WTC11 (cell line): ENCODE results near the gene SRPK3. TPM values are rescaled to one million over a fixed set of nuclear protein-coding genes. Genes with fewer than 3 reads are reported as not detected.

Source experiments
- ATAC-seq: fragments of 200-7000 bp; cut with Tn5 transposase; 2 replicates; pipeline ENCODE4 v1.10.0; 2021; ENCODE audit warnings: mild to moderate bottlenecking, moderate library complexity
- CTCF ChIA-PET: fragments of 300-600 bp; sonication (Branson Sonifier 250); formaldehyde crosslinking; loops from one replicate; lab custom pipeline; 2021; ENCODE audit warnings: antibody characterized with exemption; lab: Charles Lee
- POLR2A ChIA-PET: fragments of 350-600 bp; sonication (Branson Sonifier 250); formaldehyde crosslinking; loops from one replicate; lab custom pipeline; 2021; ENCODE audit warnings: antibody characterized with exemption; lab: Charles Lee
- DNase-seq: peaks from one replicate; pipeline ENCODE4 v3.0.0; 2021; ENCODE audit warnings: low spot score
- H3K27ac Mint-ChIP-seq: 2 replicates; pipeline ENCODE4 v1.8.0; 2021; ENCODE audit warnings: mixed read lengths
- H3K27me3 Mint-ChIP-seq: 2 replicates; pipeline ENCODE4 v1.8.0; 2021; ENCODE audit warnings: low read depth, mild to moderate bottlenecking, moderate library complexity, mixed read lengths
- H3K36me3 Mint-ChIP-seq: 2 replicates; pipeline ENCODE4 v1.8.0; 2021; ENCODE audit warnings: mixed read lengths
- H3K4me1 Mint-ChIP-seq: 2 replicates; pipeline ENCODE4 v1.8.0; 2022; ENCODE audit warnings: mixed read lengths
- H3K4me3 Mint-ChIP-seq: 2 replicates; pipeline ENCODE4 v1.8.0; 2021; ENCODE audit warnings: mild to moderate bottlenecking, moderate library complexity, mixed read lengths
- H3K9me3 Mint-ChIP-seq: 2 replicates; pipeline ENCODE4 v1.8.0; 2021; ENCODE audit warnings: mixed read lengths
- EMX1 ChIP-seq: fragments of 250-450 bp; sonication (Bioruptor Pico); IDR thresholded peaks from 2 replicates; pipeline ENCODE4 v1.8.0; 2021; ENCODE audit warnings: mild to moderate bottlenecking
- GTF2I ChIP-seq: fragments of 250-450 bp; sonication (Bioruptor Pico); conservative IDR thresholded peaks from 2 replicates; pipeline ENCODE4 v1.4.0; 2021; ENCODE audit warnings: mild to moderate bottlenecking
- IRF2 ChIP-seq: sonication (generic); formaldehyde crosslinking; IDR thresholded peaks from 2 replicates; pipeline ENCODE4 v1.8.0; 2022; ENCODE audit warnings: low read depth, missing genetic modification reagents, borderline replicate concordance
- MXD4 ChIP-seq: fragments of 250-450 bp; sonication (Bioruptor Pico); IDR thresholded peaks from 2 replicates; pipeline ENCODE4 v1.8.0; 2021; ENCODE audit warnings: mild to moderate bottlenecking, moderate library complexity, borderline replicate concordance
- NFATC4 ChIP-seq: fragments of 250-450 bp; sonication (Bioruptor Pico); IDR thresholded peaks from 2 replicates; pipeline ENCODE4 v1.9.0; 2021; ENCODE audit warnings: mild to moderate bottlenecking
- NR1H2 ChIP-seq: sonication (generic); formaldehyde crosslinking; IDR thresholded peaks from 2 replicates; pipeline ENCODE4 v1.9.0; 2021; ENCODE audit warnings: mild to moderate bottlenecking, moderate library complexity, missing genetic modification reagents
- OVOL2 ChIP-seq: fragments of 250-450 bp; sonication (Bioruptor Pico); IDR thresholded peaks from 2 replicates; pipeline ENCODE4 v1.9.0; 2021; ENCODE audit warnings: mild to moderate bottlenecking, borderline replicate concordance
- ZNF317 ChIP-seq: sonication (generic); formaldehyde crosslinking; IDR thresholded peaks from 2 replicates; pipeline ENCODE4 v1.8.1; 2023; ENCODE audit warnings: low read depth, mild to moderate bottlenecking, moderate library complexity, missing genetic modification reagents, borderline replicate concordance
- total RNA-seq: library from RNA; stranded (reverse); gene quantifications from 3 replicates; pipeline ENCODE4 v1.2.3, GENCODE V29; 2021
- TF ChIP-seq, protein P1 (sequence below): fragments of 250-450 bp; sonication (Bioruptor Pico); IDR thresholded peaks from 2 replicates; pipeline ENCODE4 v2.1.2; 2022; ENCODE audit warnings: mild to moderate bottlenecking, moderate library complexity
- TF ChIP-seq, protein P2 (sequence below): sonication (generic); formaldehyde crosslinking; IDR thresholded peaks from 2 replicates; pipeline ENCODE4 v1.8.1; 2022; ENCODE audit warnings: mild to moderate bottlenecking, moderate library complexity, missing genetic modification reagents
- TF ChIP-seq, protein P3 (sequence below): fragments of 250-450 bp; sonication (Bioruptor Pico); IDR thresholded peaks from 2 replicates; pipeline ENCODE4 v1.9.0; 2021; ENCODE audit warnings: moderate library complexity, mild to moderate bottlenecking, inconsistent platforms, borderline replicate concordance
- TF ChIP-seq, protein P4 (sequence below): sonication (generic); formaldehyde crosslinking; IDR thresholded peaks from 2 replicates; pipeline ENCODE4 v1.8.0; 2022; ENCODE audit warnings: missing genetic modification reagents
- TF ChIP-seq, protein P5 (sequence below): sonication (generic); formaldehyde crosslinking; IDR thresholded peaks from 2 replicates; pipeline ENCODE4 v1.8.0; 2023; ENCODE audit warnings: missing genetic modification reagents, mild to moderate bottlenecking, borderline replicate concordance
- TF ChIP-seq, protein P6 (sequence below): sonication (generic); formaldehyde crosslinking; IDR thresholded peaks from 2 replicates; pipeline ENCODE4 v1.8.0; 2022; ENCODE audit warnings: mild to moderate bottlenecking, missing genetic modification reagents

Gene SRPK3
- total RNA-seq, 1 experiment from 2014 or later: not detected

DNA sequence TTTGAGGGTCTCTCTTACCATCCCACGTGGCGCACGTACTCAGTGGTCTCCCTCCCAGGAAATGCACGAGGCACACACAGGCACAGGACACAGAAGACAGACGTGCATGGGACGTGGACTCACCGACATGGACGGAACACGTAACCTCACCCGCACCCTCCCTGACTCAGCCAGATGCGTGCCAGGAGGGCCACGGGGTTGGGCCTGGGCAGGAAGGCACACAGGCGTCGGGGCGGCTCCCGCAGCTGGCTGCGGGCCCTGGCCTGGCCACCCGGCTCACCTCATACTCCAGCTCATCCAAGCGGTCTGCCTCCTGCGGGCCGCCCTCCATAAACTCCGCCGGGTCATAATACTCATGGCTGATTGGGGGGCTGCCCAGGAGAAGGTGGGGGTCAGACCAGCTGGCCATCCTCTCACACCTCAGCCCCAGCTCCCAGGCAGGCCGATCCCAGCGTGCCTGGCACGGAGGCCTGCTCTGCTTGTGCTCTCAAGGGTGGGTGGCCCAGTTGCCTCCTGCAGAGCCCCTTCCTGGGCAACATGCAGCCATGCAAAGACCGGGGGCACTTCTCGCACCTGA is 26.2 kb downstream of the SRPK3 start (continued):
- TF ChIP-seq, protein P1, sequence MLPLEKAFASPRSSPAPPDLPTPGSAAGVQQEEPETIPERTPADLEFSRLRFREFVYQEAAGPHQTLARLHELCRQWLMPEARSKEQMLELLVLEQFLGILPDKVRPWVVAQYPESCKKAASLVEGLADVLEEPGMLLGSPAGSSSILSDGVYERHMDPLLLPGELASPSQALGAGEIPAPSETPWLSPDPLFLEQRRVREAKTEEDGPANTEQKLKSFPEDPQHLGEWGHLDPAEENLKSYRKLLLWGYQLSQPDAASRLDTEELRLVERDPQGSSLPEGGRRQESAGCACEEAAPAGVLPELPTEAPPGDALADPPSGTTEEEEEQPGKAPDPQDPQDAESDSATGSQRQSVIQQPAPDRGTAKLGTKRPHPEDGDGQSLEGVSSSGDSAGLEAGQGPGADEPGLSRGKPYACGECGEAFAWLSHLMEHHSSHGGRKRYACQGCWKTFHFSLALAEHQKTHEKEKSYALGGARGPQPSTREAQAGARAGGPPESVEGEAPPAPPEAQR: no peak
- no peak for TF ChIP-seq IRF2 (CRISPR knock-in tag)
- TF ChIP-seq, protein P2, sequence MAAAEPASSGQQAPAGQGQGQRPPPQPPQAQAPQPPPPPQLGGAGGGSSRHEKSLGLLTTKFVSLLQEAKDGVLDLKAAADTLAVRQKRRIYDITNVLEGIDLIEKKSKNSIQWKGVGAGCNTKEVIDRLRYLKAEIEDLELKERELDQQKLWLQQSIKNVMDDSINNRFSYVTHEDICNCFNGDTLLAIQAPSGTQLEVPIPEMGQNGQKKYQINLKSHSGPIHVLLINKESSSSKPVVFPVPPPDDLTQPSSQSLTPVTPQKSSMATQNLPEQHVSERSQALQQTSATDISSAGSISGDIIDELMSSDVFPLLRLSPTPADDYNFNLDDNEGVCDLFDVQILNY (CRISPR knock-in tag): no peak
- TF ChIP-seq NR1H2: no peak
- TF ChIP-seq, protein P3, sequence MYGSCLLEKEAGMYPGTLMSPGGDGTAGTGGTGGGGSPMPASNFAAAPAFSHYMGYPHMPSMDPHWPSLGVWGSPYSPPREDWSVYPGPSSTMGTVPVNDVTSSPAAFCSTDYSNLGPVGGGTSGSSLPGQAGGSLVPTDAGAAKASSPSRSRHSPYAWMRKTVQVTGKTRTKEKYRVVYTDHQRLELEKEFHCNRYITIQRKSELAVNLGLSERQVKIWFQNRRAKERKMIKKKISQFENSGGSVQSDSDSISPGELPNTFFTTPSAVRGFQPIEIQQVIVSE: no peak
- TF ChIP-seq, protein P4, sequence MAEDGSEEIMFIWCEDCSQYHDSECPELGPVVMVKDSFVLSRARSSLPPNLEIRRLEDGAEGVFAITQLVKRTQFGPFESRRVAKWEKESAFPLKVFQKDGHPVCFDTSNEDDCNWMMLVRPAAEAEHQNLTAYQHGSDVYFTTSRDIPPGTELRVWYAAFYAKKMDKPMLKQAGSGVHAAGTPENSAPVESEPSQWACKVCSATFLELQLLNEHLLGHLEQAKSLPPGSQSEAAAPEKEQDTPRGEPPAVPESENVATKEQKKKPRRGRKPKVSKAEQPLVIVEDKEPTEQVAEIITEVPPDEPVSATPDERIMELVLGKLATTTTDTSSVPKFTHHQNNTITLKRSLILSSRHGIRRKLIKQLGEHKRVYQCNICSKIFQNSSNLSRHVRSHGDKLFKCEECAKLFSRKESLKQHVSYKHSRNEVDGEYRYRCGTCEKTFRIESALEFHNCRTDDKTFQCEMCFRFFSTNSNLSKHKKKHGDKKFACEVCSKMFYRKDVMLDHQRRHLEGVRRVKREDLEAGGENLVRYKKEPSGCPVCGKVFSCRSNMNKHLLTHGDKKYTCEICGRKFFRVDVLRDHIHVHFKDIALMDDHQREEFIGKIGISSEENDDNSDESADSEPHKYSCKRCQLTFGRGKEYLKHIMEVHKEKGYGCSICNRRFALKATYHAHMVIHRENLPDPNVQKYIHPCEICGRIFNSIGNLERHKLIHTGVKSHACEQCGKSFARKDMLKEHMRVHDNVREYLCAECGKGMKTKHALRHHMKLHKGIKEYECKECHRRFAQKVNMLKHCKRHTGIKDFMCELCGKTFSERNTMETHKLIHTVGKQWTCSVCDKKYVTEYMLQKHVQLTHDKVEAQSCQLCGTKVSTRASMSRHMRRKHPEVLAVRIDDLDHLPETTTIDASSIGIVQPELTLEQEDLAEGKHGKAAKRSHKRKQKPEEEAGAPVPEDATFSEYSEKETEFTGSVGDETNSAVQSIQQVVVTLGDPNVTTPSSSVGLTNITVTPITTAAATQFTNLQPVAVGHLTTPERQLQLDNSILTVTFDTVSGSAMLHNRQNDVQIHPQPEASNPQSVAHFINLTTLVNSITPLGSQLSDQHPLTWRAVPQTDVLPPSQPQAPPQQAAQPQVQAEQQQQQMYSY (CRISPR knock-in tag): no peak
- TF ChIP-seq, all 79 proteins: peak for 0

DNA sequence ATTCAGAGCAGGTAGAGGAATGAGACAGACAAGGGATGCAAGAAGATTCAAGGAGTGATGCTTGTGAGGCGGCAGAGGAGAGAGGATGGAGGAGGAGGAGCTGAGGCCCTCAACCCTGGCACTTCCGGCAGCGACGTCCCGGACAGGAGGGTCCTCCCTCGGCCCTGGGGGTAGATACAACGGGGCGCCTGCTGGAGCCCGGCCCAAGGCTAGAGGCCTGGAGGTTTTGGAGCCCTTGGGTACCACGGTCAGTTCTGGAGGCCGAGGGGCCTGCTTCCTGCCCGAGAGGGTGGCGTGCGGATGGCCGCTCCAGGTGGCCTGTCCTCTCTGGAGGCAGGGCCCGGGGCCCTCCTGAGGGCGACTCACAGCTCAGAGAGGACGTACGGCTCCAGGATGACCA is 27.1 kb downstream of the SRPK3 start:
- DNase-seq (no peak), ATAC-seq (no peak)
- Mint-ChIP-seq H3K36me3 (peaks cover 3% of the 10 kb centered on the region), H3K9me3 (no peaks in the 10 kb centered on the region), H3K4me3 (no peak overlapping the region), H3K4me1 (peaks cover 27% of the 10 kb centered on the region), H3K27ac (peak overlapping the region; percentile 85), H3K27me3 (no peaks in the 10 kb centered on the region)
- POLR2A ChIA-PET: no interaction called here
- CTCF ChIA-PET: no interaction called here
- no peak for TF ChIP-seq EMX1
- TF ChIP-seq GTF2I (CRISPR knock-in tag): no peak
- TF ChIP-seq, protein P5, sequence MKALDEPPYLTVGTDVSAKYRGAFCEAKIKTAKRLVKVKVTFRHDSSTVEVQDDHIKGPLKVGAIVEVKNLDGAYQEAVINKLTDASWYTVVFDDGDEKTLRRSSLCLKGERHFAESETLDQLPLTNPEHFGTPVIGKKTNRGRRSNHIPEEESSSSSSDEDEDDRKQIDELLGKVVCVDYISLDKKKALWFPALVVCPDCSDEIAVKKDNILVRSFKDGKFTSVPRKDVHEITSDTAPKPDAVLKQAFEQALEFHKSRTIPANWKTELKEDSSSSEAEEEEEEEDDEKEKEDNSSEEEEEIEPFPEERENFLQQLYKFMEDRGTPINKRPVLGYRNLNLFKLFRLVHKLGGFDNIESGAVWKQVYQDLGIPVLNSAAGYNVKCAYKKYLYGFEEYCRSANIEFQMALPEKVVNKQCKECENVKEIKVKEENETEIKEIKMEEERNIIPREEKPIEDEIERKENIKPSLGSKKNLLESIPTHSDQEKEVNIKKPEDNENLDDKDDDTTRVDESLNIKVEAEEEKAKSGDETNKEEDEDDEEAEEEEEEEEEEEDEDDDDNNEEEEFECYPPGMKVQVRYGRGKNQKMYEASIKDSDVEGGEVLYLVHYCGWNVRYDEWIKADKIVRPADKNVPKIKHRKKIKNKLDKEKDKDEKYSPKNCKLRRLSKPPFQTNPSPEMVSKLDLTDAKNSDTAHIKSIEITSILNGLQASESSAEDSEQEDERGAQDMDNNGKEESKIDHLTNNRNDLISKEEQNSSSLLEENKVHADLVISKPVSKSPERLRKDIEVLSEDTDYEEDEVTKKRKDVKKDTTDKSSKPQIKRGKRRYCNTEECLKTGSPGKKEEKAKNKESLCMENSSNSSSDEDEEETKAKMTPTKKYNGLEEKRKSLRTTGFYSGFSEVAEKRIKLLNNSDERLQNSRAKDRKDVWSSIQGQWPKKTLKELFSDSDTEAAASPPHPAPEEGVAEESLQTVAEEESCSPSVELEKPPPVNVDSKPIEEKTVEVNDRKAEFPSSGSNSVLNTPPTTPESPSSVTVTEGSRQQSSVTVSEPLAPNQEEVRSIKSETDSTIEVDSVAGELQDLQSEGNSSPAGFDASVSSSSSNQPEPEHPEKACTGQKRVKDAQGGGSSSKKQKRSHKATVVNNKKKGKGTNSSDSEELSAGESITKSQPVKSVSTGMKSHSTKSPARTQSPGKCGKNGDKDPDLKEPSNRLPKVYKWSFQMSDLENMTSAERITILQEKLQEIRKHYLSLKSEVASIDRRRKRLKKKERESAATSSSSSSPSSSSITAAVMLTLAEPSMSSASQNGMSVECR: no peak
- TF ChIP-seq ZNF317 (CRISPR knock-in tag): no peak
- no peak for TF ChIP-seq IRF2 (CRISPR knock-in tag)
- no peak for TF ChIP-seq MXD4 (CRISPR knock-in tag)
- TF ChIP-seq, protein P6, sequence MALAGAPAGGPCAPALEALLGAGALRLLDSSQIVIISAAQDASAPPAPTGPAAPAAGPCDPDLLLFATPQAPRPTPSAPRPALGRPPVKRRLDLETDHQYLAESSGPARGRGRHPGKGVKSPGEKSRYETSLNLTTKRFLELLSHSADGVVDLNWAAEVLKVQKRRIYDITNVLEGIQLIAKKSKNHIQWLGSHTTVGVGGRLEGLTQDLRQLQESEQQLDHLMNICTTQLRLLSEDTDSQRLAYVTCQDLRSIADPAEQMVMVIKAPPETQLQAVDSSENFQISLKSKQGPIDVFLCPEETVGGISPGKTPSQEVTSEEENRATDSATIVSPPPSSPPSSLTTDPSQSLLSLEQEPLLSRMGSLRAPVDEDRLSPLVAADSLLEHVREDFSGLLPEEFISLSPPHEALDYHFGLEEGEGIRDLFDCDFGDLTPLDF (CRISPR knock-in tag): no peak
- no peak for TF ChIP-seq NFATC4 (CRISPR knock-in tag)
- no peak for TF ChIP-seq OVOL2 (CRISPR knock-in tag)
